GM19351 (cell line): ENCODE results near the gene SLC1A2.

Experiments
- ATAC-seq: cut with Tn5 transposase; IDR thresholded peaks from one replicate; pipeline ENCODE4 v1.9.1; 2021; ENCODE audit warnings: mild to moderate bottlenecking, moderate library complexity; ENCODE audit not compliant: unreplicated experiment

Gene SLC1A2

DNA sequence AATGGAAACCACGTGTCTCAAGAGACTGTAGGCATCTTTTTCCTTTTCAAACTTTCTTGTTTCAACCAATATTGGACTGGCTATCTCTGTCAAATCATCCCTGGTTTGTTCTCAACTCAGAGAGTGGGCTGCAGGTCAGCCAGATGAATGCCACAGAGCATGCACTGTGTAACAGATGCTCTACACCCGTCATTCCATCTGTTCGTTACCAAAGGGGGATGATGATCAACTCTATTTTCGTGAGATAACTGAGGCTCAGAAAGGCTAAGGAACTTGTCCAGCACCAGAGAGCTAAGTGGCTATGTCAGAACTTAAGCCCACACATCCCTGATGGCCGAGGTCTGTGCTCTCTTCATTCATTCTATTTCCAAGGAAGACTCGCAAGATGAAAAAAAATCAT, 42.1 kb downstream of the SLC1A2 start:
- ATAC-seq, result no peak

- no peak for ATAC-seq
Observed at GRCh38 chr11:35376613-35377012, 42.7 kb downstream of the SLC1A2 start.

GRCh38 chr11:35376118-35376510, 43.2 kb downstream of the SLC1A2 start:
- ATAC-seq, result no peak

DNA sequence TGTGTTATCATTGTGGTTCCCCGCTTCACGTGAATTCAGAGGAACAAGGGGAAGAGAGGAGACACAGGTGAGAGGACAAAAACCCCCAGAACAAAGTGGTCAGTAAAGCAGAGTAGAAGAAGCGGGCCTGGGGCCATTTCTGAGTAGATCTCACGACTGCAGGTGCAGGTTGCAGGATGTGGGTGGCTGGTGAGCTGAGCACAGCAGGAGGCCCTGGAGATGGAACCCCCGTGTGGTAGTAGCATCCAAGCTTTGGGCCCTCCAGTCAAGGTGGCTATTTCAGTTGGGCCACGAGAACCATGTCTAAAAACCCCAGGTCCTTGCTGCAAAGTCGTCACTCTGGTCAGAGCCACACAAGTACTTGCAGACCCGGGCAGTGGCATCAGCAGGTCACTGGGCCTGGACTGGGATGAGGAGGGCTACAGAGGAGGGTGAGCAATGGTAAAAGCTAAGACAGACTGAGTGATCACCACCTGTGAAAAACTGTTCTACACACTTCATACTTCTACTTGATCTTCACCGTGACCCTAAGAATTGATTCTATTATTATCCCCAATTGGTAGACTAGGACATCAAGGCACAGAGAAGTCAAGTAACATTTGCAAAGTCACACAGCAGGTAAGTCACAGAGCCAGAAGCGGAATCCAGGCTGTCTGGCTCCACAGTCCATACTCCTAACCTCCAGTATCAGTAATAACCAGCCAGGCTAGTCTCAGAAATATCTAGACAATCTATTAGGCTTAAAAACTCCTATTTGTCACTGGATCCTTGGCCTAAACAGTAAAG, 43.8 kb downstream of the SLC1A2 start:
- ATAC-seq, result no peak

- ATAC-seq, result no peak
Observed at GRCh38 chr11:35373284-35373933, 45.9 kb downstream of the SLC1A2 start.

GRCh38 chr11:35372565-35373283, 46.6 kb downstream of the SLC1A2 start:
- no peak for ATAC-seq

DNA sequence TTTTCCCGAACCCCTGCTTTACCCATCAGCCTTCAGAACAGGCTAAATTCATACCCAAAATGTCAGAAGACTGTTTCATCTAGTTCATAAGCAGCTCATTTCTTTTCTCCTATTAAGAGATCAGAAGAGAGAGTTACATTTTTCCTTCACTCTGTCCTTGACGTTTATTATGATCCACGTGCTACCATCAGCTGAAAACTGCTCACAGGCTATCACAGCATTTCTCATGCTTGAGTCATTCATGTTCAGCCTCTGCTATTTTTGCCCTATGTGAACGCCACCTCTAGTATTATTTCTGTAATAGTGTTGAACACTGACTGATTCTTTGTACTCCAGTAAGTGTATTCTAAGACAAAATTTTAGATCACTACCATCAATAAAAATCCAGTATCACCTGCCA, 51.9 kb downstream of the SLC1A2 start:
- ATAC-seq, result no peak

DNA sequence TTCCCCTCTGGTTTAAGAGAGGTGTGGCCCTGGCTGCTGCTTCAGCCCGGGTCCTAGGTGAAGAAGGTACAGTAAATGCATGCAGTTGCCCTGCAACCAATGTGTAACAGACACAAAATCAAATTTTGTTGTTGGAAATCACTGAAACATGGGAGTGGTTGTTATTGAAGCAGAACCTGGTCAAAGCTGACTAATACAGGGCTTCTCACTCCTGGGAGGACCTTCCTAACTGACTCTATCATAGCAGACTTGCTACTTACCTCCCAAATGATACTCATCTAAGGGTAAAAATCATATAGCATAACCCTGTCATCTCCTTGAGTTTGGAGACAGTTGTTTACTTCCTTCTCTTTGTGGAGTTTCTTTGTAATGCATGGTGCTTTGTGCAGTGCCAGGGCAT, 52.6 kb downstream of the SLC1A2 start:
- ATAC-seq, result no peak

DNA sequence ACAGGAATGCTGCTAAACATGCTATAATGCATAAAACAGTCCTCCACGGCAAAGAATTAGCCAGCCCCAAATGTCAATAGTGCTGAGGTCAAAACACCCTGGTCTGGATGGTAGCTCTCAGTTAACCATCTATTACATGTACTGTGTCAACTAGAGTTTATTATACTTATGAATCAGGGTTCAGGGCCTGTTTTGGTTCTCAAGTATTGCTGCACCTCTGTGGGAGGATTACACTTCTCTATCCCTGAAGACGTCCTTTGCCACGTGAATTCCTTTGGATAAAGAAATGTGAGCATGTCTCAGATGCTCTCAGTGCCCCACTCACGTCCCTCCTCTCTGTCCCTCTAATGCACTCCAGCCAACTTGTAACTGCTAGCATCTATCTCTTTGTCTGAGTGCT, 53.4 kb downstream of the SLC1A2 start:
- ATAC-seq, result no peak

DNA sequence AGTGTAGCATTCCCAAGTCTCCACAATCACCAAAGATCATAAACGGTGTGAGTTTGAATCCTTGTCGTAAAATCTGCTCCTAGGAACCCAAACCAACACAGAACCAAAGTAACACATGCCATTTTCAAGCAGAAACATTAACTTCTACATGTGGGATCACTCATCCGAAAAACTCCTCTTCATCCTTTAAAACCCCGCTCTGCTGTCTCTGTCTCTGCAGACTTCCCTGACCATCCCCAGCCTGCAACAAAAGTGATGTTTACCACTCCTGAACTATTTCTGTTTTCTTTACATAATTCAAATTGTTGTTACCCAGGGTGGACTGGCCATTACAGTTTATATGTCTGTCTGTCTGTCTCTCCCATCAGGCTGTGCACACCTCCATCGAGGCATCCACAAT, 54.0 kb downstream of the SLC1A2 start:
- ATAC-seq, result no peak

DNA sequence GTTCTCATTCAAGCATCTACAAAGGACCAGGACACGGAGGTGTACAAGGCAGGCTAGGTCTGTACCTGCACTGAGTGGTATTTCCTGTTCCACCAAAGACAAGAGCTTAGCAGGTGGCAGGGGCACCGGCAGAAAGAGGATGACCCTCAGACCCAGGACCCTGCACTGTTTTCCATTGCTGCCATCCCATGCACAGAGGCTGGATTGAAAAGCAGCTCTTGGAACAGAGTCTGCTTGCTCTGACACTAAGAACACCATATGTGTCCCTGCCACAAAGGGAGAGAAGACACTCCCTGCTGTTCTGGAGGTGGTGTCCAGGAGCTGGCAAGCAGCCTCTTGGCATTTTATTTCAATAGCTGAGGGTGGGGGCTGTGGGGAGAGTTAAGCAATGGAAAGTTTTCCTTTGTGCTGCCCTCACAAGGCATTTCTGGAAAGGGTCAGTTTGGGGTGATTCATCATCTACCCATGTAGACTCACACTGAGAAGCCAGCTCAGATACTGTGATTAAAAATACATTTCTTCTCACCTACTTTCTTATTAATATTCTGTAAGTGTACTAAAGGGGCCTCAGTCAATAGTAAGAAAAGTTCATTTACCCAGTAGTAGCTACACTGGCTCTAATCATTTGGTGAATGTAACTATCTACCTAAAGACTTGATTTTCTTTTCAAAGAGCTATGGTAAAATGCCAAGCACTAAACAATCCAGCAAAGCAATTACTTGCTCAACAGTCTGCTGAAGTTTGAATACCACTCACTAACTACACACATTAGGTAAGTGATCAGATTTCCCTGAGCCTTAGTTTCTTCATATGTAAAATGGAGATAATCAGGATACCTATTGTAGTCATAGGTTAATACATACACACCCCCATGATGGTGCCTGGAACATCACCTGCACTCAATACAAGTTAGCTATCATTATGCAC, 55.2 kb downstream of the SLC1A2 start:
- no peak for ATAC-seq

DNA sequence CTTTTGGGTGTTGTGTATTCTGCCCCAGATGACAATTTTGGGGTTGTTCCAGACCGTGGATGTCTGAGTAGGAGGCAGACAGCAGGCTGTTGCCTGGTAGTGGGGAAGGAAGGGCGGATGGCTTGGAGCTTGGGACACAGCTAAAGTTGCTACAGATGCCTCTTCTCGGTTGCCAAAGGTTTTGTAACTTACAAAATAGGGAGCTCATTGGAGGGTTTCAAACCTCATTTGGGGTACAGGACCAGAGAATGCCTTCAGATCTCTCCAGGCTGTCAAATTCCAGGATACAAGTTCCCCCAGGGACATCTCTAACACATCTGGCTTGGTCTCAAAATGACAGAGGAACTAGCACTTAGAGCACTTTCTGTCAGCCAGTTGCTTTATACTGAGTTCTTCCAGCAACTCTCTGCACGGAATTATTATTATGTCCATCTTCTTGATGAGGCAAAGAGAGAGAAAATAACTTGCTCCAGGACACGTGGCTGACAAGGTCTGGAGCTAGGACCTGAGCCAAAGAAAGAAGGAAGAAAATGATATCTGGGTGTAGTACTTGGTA, 56.0 kb downstream of the SLC1A2 start:
- no peak for ATAC-seq

- no peak for ATAC-seq
Observed at GRCh38 chr11:35362521-35362980, 56.8 kb downstream of the SLC1A2 start.

GRCh38 chr11:35360055-35360530, 59.3 kb downstream of the SLC1A2 start:
- ATAC-seq, result no peak

DNA sequence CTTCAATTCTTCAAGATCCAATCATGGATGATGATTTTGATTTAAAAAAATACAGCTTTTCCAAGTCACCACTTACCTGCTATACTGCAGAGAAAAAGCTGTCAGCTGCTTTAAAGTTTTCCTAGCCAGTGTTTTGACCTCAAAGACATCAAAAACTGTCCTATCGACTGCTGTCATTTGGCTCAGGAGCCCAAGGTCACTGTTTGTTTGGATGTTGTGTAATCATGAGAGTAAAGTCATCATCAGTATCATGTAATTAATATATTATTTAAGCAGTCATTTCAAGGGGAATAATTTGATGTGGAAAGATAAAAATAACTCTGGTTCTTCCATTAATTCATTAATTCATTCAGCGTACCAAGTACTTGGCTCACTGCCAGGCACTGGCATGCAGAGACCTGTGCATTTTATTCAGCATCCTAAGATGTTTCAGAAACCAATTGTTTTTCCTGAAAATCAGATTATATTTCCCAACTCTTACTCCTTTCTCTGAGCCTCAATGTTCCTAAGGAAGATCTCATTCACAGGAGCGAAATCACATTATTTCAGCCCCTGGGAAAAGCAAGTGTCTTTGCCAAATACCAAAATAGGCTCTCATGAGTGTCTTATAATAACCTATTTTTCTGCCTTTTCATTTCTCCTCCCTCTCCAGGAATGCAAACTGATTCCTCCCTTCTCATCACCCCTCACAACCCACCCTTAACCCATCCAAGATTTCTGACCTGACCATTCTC, 59.9 kb downstream of the SLC1A2 start:
- ATAC-seq, result no peak

- ATAC-seq, result no peak
Observed at GRCh38 chr11:35358391-35358790, 61.0 kb downstream of the SLC1A2 start.

DNA sequence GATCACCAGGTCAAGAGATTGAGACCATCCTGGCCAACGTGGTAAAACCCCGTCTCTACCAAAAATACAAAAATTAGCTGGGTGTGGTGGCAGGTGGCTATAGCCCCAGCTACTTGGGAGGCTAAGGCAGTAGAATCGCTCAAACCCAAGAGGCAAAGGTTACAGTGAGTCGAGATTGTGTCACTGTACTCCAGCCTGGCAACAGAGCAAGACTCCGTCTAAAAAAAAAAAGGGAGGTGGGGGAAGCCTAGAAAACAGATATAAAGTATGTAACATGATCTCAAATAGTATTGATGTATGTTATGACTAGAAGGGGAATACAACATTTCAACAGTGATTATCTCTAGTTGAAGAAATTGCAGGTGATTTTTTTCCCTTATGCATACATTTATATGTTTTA, 61.4 kb downstream of the SLC1A2 start:
- no peak for ATAC-seq

- peak; percentile 49 for ATAC-seq
Observed at GRCh38 chr11:35355102-35355749, 64.1 kb downstream of the SLC1A2 start.

GRCh38 chr11:35354644-35355043, 64.7 kb downstream of the SLC1A2 start:
- no peak for ATAC-seq
